ENCODE results near the gene HSD17B4.

The HSD17B4 gene

DNA sequence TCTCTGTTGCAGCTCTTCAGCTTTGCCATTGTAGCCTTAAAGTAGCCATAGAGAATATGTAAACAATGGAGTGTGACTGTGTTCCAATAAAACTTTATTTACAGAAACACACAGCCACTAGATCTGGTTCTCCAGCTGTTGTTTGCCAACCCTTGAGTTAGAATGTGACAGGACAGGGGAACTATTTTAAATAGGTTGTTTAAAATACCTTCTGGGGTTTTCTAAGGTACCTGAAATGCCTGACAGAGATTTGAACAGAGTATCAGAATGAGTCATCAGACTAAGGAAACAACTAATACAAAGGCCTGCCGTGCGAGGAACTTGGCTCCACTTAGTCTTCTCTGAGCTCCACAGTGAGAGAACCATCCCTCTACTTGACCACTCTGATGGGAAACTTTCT, 85.4 kb downstream of the HSD17B4 start:
- no peak overlapping the region for H3K27ac ChIP-seq (ENCODE audit: low read depth, low read length)

DNA sequence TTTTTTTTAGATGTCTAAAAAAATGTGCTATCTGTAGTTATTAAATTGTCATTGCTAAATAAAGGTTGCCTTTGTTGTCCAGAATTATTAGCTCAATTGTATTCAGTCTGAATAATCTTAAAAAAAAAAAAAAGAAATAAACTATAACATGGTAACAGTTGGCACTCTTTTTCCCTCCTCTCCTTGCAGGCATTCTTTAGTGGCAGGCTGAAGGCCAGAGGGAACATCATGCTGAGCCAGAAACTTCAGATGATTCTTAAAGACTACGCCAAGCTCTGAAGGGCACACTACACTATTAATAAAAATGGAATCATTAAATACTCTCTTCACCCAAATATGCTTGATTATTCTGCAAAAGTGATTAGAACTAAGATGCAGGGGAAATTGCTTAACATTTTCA, 89.4 kb downstream of the HSD17B4 start:
- Histone ChIP-seq H3K4me3 (ENCODE audit: low read length) (no peak overlapping the region), H3K9me3 (ENCODE audit: control insufficient read depth, insufficient read depth, low read length) (no peaks in the 10 kb centered on the region), H3K4me1 (ENCODE audit: control insufficient read depth, low read length) (no peaks in the 10 kb centered on the region), H3F3A (ENCODE audit: control insufficient read depth, insufficient read depth) (no peaks in the 10 kb centered on the region), H3K9me2 (replicated peaks; ENCODE audit: control insufficient read depth, low read length) (no peaks in the 10 kb centered on the region), H3K27ac (ENCODE audit: low read depth, low read length) (no peak overlapping the region), H3K79me2 (ENCODE audit: control insufficient read depth, low read length) (no peaks in the 10 kb centered on the region), H3K36me3 (ENCODE audit: control insufficient read depth, low read length) (no peaks in the 10 kb centered on the region), H3K4me2 (ENCODE audit: low read length) (no peak overlapping the region), H3K27me3 (ENCODE audit: control insufficient read depth, low read length) (no peaks in the 10 kb centered on the region), H4K20me1 (ENCODE audit: control insufficient read depth, insufficient read depth, low read depth, low read length) (no peaks in the 10 kb centered on the region)
- TF ChIP-seq, protein P1, sequence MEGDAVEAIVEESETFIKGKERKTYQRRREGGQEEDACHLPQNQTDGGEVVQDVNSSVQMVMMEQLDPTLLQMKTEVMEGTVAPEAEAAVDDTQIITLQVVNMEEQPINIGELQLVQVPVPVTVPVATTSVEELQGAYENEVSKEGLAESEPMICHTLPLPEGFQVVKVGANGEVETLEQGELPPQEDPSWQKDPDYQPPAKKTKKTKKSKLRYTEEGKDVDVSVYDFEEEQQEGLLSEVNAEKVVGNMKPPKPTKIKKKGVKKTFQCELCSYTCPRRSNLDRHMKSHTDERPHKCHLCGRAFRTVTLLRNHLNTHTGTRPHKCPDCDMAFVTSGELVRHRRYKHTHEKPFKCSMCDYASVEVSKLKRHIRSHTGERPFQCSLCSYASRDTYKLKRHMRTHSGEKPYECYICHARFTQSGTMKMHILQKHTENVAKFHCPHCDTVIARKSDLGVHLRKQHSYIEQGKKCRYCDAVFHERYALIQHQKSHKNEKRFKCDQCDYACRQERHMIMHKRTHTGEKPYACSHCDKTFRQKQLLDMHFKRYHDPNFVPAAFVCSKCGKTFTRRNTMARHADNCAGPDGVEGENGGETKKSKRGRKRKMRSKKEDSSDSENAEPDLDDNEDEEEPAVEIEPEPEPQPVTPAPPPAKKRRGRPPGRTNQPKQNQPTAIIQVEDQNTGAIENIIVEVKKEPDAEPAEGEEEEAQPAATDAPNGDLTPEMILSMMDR (IDR thresholded peaks at IDR 0.05; ENCODE audit: low read depth, low read length, poor library complexity, severe bottlenecking): no peak
- no peak for TF ChIP-seq EZH2phosphoT487 (IDR thresholded peaks at IDR 0.05; ENCODE audit: borderline replicate concordance, low read length)

More for the DNA sequence above, 85.4 kb downstream of the HSD17B4 start:
- TF ChIP-seq, protein P1 (IDR thresholded peaks at IDR 0.05; ENCODE audit: low read depth, low read length, poor library complexity, severe bottlenecking): no peak
- Histone ChIP-seq H3K36me3 (ENCODE audit: control insufficient read depth, low read length) (no peaks in the 10 kb centered on the region), H3K9me2 (replicated peaks; ENCODE audit: control insufficient read depth, low read length) (no peaks in the 10 kb centered on the region), H3K4me2 (ENCODE audit: low read length) (no peak overlapping the region), H4K20me1 (ENCODE audit: control insufficient read depth, insufficient read depth, low read depth, low read length) (no peaks in the 10 kb centered on the region), H3K9me3 (ENCODE audit: control insufficient read depth, insufficient read depth, low read length) (no peaks in the 10 kb centered on the region), H3F3A (ENCODE audit: control insufficient read depth, insufficient read depth) (no peaks in the 10 kb centered on the region), H3K4me3 (ENCODE audit: low read length) (no peak overlapping the region), H3K4me1 (ENCODE audit: control insufficient read depth, low read length) (no peaks in the 10 kb centered on the region), H3K79me2 (ENCODE audit: control insufficient read depth, low read length) (no peaks in the 10 kb centered on the region), H3K27me3 (ENCODE audit: control insufficient read depth, low read length) (no peaks in the 10 kb centered on the region)

DNA sequence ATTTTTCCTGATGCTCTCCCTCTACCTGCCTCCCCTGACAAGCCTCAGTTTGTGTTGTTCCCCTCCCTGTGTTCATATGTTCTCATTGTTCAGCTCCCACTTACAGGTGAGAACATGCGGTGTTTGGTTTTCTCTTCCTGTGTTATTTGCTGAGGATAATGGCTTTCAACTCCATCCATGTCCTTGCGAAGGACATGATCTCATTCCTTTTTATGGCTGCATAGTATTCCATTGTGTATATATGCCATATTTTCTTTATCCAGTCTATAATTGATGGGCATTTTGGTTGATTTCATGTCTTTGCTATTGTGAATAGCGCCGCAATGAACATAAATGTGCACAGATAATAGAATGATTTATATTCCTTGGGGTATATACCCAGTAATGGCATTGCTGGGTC, 99.5 kb downstream of the HSD17B4 start:
- no peak overlapping the region for H3K4me3 ChIP-seq (ENCODE audit: low read length)
- no peaks in the 10 kb centered on the region for H3K27me3 ChIP-seq (ENCODE audit: control insufficient read depth, low read length)
- H3K79me2 ChIP-seq (ENCODE audit: control insufficient read depth, low read length): no peaks in the 10 kb centered on the region
- H3F3A ChIP-seq (ENCODE audit: control insufficient read depth, insufficient read depth): no peaks in the 10 kb centered on the region
- no peaks in the 10 kb centered on the region for H3K4me1 ChIP-seq (ENCODE audit: control insufficient read depth, low read length)
- no peaks in the 10 kb centered on the region for H3K36me3 ChIP-seq (ENCODE audit: control insufficient read depth, low read length)
- H3K9me2 ChIP-seq (replicated peaks; ENCODE audit: control insufficient read depth, low read length): no peaks in the 10 kb centered on the region; the same call in 1 of the 2 replicates
- no peaks in the 10 kb centered on the region for H3K9me3 ChIP-seq (ENCODE audit: control insufficient read depth, insufficient read depth, low read length)
- TF ChIP-seq EZH2phosphoT487 (IDR thresholded peaks at IDR 0.05; ENCODE audit: borderline replicate concordance, low read length): no peak
- TF ChIP-seq, protein P1 (IDR thresholded peaks at IDR 0.05; ENCODE audit: low read depth, low read length, poor library complexity, severe bottlenecking): no peak
- H3K4me2 ChIP-seq (ENCODE audit: low read length): no peak overlapping the region
- no peak overlapping the region for H3K27ac ChIP-seq (ENCODE audit: low read depth, low read length)
- H4K20me1 ChIP-seq (ENCODE audit: control insufficient read depth, insufficient read depth, low read depth, low read length): no peaks in the 10 kb centered on the region

DNA sequence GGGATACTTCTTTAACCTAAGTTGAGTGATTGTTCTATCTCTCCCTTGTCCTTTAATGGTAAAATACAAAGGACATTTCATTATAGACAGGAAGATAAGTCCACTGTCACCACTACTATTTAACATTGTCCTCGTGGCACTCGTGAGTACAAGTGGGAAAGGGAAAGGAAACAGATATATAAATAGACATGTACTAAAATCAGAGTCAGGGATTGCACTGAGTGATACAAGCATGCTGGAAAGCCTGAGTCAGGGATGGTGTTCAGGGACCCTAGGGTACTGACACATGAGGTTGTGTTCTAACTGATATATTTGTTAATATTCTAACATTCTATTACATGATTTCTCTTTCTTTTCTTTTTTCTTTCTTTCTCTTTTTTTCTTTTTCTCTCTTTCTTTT, 102.3 kb downstream of the HSD17B4 start:
- H3K4me2 ChIP-seq (ENCODE audit: low read length): no peak overlapping the region
- H3K9me2 ChIP-seq (replicated peaks; ENCODE audit: control insufficient read depth, low read length): no peaks in the 10 kb centered on the region; the same call in 1 of the 2 replicates
- TF ChIP-seq, protein P1 (IDR thresholded peaks at IDR 0.05; ENCODE audit: low read depth, low read length, poor library complexity, severe bottlenecking): no peak
- TF ChIP-seq EZH2phosphoT487 (IDR thresholded peaks at IDR 0.05; ENCODE audit: borderline replicate concordance, low read length): no peak
- H3K27ac ChIP-seq (ENCODE audit: low read depth, low read length): no peak overlapping the region
- H3K27me3 ChIP-seq (ENCODE audit: control insufficient read depth, low read length): no peaks in the 10 kb centered on the region
- no peaks in the 10 kb centered on the region for H3K36me3 ChIP-seq (ENCODE audit: control insufficient read depth, low read length)
- H3K9me3 ChIP-seq (ENCODE audit: control insufficient read depth, insufficient read depth, low read length): no peaks in the 10 kb centered on the region
- no peak overlapping the region for H3K4me3 ChIP-seq (ENCODE audit: low read length)
- no peaks in the 10 kb centered on the region for H3F3A ChIP-seq (ENCODE audit: control insufficient read depth, insufficient read depth)
- no peaks in the 10 kb centered on the region for H4K20me1 ChIP-seq (ENCODE audit: control insufficient read depth, insufficient read depth, low read depth, low read length)
- H3K4me1 ChIP-seq (ENCODE audit: control insufficient read depth, low read length): no peaks in the 10 kb centered on the region
- no peaks in the 10 kb centered on the region for H3K79me2 ChIP-seq (ENCODE audit: control insufficient read depth, low read length)
